Sciatic nerve (tissue), 2 donors: ENCODE results near the gene MRPS23. TPM values are rescaled to one million over a fixed set of nuclear protein-coding genes. Genes with fewer than 3 reads are reported as not detected.

Experiments used
- ATAC-seq: fragments of 200-7000 bp; cut with Tn5 transposase; one replicate; pipeline ENCODE4 v1.9.1; 2020; ENCODE audit warnings: mild to moderate bottlenecking, moderate library complexity
- DNase-seq: peaks from one replicate; pipeline ENCODE4 v3.0.0-alpha.2; 2020; ENCODE audit warnings: low spot score
- intact Hi-C: fragments of 100-400 bp; cut with DNase I; formaldehyde crosslinking; loops from one replicate; pipeline ENCODE4 v1.14.2; 2022
- total RNA-seq: library from RNA; stranded (reverse); fragmentation: NEBNext Ultra II Directional; extraction: Animal tissue kit (Norgen Biotek cat#: 25700); gene quantifications from one replicate; pipeline ENCODE4 v1.2.1, GENCODE V29; 2021
- donor health status: DM: no; HTN: no; CAD: no.
- donor health status: DM: no; HTN: no; CAD: no.

The MRPS23 gene
- total RNA-seq, 1 donor from 2014 or later = 27.1 TPM

DNA sequence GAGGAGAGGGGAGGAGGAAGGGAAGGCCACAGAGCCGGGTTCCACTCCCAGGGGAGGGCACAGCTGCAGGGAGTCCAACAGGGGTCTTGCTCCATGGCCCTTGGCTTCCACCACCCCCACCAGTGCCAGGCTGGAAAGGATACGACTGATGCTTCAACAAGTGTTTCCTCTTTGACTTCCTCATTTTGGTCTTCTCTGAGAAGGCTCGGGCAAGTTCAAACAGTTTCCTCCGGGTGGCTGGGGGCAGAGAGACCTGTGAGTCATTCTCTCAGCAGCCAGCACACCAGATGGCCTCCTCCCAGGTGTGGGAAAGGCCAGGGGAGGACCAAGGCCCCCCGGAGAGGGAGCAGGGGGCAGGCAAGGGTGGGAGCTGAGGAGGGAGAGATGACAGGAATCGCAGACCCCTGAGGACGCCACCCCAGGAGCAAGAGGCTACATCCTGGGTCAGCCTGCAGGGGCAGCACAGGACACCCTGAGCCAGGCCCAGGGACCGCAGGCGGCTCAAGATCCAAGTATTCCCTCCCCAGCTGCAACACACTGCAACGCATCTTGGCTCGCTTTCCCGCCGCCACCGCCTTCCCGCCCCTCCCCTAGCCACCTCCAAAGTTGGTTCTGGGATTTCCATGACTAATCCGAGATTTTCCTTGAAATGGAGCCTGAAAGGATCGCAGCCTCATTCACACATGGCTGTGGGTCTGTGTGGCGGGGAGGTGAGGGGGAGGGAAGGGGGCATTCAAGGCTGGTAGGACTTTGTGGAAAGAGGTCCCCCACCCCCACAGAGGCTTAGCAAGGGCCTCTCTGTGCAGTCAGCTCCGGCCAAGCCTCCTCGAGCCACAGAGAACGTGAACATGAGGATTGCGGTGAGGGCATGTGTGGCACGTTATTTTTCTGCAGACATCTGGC is 18.4 kb upstream of the MRPS23 start:
- ATAC-seq (peak; percentile 90), DNase-seq (peak; percentile 85)
- intact Hi-C loops = loop anchor here (10.0 kb wide), 1 partner anchor 217 kb away; the partner anchor contains the start of gene DYNLL2

DNA sequence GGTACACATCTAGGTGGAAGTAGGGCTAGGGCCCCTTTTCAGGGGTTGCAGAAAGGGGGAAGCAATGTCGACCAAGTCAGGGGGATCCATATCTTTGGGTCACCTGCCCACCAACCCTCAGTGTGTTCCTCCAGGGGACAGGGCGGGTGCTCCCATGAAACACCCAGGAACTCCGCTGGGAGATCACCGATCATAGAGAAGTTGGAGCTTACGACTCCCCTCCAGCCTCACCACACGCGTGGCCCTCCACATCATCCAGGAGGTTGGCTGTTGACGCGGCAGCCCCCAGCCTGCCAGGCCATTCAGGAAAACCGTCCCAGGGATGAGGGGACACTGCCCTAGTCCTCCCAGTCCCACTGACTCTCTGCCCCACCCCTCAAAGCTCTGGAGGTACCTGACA is 17.3 kb upstream of the MRPS23 start:
- intact Hi-C loops = loop anchor here (10.0 kb wide), 1 partner anchor 218 kb away; the partner anchor contains the start of gene DYNLL2
- ATAC-seq = no peak
- DNase-seq = no peak

DNA sequence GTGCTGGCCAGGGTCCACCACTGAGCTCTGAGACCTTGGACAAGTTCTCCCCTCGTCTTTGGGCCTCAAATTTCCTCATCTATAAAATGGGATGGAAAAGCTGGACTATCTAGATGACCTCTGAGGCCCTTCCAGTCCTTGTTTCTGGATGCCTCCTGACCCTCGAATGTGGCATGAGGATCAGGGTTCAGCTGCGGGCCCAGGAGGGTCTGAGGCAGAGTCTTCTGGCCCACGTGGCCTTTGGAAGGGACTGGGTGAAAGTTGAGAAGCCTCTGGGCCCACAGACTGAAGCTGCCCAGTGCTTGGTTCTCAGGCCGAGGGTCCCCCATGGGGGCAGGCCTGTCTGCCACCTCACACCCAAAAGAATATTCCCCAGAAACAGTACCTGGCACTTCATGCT is 16.9 kb upstream of the MRPS23 start:
- DNase-seq = no peak
- ATAC-seq = no peak
- intact Hi-C loops = loop anchor here (10.0 kb wide), 1 partner anchor 218 kb away; the partner anchor contains the start of gene DYNLL2

DNA sequence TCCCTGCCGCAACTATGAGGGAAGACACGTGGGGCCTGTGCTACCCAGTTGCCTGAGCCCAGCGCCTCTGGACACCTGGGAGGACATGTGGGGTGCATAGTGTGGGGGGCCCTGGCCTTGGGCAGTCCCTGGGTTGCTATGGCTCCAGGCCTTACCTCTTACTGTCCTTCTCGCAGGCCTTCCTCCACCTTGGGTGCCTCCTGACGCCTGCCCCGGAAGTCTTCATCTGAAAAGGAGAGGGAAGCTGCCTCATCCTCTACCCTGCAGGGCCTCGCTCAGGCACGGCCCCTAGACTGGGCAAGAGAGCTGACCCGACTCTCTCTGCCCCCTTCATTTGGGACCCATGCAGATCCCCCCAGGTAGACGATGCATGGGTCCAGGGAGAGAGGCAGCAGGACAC is 16.5 kb upstream of the MRPS23 start:
- DNase-seq (no peak), ATAC-seq (no peak)
- intact Hi-C loops = loop anchor here (10.0 kb wide), 1 partner anchor 218 kb away; the partner anchor contains the start of gene DYNLL2

DNA sequence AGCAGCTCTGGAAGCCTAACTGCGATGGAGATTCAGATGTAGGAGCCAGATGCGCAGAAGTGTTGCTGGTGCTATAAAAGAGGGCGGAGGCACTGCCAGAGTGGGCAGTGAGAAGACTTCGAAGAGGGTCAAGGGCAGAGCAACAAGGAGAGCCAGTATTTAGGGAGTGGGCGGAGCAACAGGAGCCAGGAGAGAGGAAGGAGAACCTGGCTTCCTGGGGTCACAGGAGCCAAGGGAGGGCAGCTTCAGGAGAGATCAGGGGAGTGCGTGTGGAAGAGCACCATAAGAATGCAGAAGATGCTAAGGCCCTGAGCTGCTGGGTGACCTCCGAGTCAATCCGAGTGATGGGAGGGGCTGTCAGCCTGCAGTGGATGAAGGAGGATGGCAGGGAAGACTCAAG is 14.4 kb upstream of the MRPS23 start:
- intact Hi-C loops = loop anchor here (10.0 kb wide), 1 partner anchor 221 kb away; the partner anchor contains the start of gene DYNLL2
- ATAC-seq (no peak), DNase-seq (no peak)

DNA sequence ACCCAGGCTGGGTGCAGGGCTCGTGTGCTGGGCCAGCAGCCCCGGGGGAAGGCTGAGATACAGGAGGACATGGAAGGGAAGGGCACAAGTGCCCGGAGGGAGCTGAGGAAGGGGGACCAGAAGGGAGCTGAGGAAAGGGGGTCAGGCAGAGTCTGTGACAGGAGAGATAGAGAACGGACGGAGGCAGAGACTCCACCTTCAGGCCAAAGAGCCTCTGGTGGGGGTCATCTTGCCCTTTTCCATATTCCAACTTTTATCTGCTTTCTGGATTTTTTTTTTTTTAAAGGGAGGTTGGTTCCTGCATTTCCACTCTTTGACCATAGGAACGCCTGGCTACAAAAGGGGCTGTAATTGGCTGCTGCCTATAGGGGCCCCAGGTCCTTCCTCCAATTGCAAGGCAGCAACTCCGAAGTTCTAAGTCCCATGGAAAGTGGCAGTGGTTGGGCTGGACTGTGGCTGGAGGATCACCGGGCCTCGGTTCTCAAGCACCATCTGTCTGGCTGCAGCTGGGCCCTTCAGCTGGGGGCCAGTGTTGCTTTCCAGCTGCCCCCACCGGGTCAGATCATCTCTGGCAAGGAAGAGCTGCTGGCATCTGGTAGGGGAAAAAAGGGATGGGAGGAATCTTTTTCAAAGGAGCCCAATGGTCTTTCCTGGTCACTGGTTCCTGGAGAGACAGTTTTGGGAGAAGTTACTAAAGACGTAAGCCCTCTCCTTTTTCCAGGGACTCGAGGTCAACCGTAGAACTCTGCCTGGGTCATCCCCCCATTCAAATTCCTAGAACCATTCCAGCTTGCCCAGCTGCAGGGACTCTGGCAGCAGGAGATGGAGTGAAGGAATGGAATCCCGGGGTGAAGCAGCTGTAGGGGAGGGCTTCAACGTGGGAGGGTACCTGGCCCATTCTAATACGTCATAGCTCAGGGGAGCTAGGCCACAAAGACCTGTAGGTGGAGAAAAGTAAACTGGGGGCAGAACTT is 13.1 kb upstream of the MRPS23 start:
- DNase-seq (no peak), ATAC-seq (no peak)
- intact Hi-C loops = loop anchor here (10.0 kb wide), 1 partner anchor 222 kb away; the partner anchor contains the start of gene DYNLL2

DNA sequence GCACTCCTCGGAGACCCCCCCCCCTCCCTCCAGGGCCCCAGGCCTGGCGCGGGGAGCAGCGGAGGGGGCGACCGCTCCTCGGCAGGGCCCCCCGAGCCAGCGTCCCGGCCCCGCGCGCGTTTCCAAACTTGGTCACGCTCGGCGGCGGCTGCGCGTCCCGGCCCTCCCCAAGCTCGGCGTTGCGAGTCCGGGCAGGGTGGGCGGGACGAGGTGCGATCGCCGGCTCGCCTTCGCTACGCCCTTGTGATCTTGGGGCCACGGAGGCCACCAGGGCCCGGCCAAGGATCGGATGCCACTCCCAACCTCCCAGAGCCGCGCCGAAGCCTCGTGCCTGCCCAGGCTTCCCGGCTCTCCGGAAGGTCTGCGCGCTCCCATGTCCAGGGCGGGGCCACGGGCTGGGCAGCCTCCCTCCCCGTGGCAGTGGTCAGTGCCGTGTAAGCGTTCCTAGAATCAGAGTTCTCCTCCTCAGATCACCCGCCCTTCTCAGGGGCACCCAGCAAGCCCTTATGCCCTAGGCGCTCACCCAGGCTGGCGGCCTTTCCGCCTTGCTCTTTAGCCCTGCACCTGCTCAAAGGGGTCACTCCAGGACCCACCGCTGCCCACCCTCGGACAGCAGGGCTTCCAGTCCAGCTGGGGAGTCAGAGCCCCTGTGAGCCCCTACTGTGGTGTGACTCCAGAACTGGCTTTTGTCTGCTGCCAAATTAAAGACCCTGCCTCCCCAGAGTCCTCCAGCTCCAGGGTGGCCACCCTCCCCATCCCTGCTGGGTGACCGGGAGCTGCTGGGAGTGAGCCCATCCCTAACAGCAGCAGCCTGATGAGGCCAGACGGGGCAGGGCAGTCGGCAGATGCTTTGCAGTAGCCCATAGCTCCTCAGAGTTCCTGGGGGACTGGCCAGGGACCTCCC is 12.2 kb upstream of the MRPS23 start:
- DNase-seq = peak; percentile 83
- intact Hi-C loops = loop anchor here (10.0 kb wide), 1 partner anchor 223 kb away; the partner anchor contains the start of gene DYNLL2
- peak; percentile 84 for ATAC-seq

DNA sequence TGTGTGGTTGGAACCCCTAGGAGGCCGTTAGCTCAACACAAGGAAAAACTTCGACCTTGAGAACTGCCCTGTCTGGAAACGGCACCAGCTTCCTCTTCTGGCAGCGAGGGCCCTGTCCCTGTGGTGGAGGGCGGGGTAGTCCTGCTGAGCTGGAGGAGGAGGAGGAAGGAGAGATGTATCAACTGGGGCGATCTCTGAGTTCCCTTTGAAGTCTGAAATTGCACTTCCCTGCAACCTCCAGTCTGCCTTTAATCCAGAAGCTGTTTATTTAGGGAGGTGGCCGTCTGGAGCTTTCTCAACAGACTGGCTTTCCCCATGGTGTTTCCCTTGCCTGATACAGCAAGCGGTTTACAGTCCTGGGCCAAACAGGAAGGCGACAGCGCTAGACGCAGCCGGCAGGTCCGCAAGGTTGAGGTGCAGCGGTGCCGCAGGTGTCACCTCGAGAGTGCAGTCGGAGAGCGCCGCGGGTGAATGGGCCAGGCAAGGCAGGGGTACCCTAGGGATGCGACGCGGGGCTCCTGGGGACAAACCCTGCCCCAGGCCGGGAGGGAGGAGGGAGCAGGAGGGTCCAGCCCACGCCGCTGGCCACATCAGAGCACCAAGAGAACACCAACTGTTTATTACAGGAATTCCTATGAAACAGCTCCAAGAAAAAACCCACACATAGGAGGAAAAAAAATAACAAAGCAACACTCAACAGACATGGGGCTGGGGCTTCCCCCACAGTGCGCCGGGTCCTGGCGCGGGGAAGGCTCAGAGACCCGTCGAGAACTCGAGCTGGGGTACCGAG is 11.4 kb upstream of the MRPS23 start:
- intact Hi-C loops = loop anchor here (10.0 kb wide), 1 partner anchor 224 kb away; the partner anchor contains the start of gene DYNLL2
- DNase-seq = no peak
- peak; percentile 56 for ATAC-seq

DNA sequence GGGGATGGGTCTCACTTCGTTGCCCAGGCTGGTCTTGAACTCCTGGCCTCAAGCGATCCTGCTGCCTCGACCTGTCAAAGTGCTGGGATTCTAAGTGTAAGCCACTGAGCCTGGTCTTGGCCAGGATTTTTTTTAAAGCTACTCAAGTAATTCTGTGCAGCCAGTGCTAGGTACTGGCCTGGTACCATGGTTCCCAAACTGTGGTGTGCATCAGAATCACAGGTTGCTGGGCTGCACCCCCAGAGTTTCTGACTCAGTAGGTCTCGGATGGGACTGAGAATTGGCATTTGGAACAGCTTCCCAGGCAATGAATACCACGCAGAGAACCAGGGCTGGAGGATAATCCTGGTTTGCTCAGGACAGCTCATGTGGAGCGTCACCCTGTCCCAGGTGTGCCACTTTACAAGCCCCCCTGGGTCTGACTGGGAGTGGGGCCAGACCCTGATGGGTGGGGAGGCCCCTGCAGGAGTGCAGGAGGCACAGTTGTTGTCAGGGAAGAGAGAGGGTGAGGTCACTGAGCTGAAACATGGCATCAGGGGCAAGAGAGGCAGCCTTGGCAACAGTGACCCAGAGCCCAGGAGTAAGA is 10.7 kb upstream of the MRPS23 start:
- intact Hi-C loops = loop anchor here (10.0 kb wide), 1 partner anchor 224 kb away; the partner anchor contains the start of gene DYNLL2
- ATAC-seq = no peak
- no peak for DNase-seq

DNA sequence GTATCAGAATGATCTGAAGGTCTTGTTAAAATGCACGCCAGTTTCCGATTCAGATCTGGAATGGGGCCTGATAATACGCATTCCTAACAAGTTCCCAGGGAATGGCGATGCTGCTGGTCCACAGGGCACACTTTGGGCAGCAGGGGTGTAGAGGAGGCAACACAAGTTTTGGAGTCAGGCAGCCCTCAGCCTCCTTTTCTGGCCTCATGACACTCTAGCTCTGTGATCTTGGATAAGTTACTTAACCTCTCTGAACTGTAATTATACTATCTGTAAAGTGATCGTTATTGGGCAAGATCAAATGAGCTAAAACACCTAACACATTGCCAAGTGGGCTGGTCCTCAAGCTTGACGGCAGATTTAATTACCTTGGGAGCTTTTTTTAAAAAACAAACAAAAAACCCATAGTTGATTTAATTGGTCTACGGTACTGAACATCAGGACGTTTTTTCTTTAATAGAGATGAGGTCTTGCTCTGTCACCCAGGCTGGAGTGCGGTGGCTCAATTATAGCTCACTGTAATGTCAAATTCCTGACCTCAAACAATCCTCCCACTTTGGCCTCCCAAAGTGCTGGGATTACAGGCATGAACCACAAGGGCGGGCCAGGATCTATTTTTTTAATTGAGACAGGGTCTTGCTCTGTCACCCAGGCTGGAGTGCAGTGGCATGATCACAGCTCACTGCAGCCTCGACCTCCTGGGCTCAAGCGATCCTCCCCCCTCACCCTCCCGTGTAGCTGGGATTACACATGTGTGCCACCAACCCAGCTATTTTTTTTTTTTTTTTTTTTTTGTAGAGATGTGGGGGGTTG is 10.0 kb upstream of the MRPS23 start:
- DNase-seq (no peak), ATAC-seq (no peak)
- intact Hi-C loops = loop anchor here (5.0 to 10.0 kb wide), 3 partner anchors 132 to 255 kb away; partner anchors contain the start of gene DYNLL2

DNA sequence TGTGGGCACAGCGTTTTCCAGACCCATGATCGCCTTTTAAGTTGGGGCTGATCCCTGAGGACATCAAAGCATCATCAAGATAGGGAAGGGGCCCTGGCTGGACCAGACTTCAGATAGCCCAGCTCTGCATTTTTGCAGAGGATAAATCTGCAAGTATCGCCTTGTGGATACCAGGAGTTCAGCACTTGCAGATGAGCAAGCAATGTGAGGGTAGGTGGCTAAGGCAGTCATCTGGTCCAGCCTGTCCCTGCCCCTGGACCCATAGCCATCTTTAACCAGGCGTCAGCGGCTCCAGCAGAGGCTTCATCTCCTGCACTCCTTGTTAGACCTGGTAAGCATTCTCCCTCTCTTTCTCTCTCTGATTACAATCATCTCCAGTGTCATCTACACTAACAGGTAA is 9.0 kb upstream of the MRPS23 start:
- no peak for ATAC-seq
- DNase-seq = no peak
- intact Hi-C loops = loop anchor here (5.0 to 10.0 kb wide), 2 partner anchors 133 to 256 kb away; no protein-coding TSS in a partner anchor

DNA sequence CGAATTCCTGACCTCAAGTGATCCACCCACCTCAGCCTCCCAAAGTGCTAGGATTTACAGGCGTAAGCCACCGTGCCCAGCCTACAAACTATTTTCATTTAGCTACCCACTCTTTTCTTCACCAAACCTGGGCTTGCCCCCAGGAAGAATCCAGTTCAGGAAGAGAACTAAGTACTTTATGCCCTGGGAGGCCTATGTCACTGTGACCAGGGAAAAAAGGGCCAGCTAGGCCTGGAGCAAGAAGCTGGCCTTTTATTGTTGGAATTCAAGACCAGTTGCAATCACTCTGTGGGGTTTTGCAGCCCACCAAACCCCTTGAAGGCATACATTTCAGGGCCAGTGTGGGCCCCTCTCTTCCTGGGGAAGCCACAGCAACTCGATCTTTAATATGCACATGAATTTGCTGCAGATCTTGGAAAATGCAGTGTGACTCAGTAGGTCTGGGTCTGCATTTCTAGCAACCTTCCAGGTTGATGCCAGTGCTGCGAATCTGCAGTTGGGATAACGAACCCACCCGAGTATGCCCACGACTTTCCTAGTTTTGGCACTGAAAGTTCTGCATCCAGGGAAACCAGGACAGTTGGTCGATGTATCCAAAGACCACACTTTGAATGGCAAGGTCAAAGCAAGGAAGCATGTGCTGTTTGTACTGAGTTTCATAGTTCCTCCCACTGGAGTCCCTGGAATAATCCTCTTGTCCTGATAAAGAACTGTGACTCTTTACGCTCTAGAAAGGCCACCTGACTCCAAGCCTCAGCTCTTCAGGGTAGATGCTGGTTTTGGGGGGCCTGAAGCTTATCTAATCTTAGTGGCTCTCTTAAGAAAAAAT is 7.2 kb upstream of the MRPS23 start:
- DNase-seq = no peak
- intact Hi-C loops = loop anchor here (5.0 to 10.0 kb wide), 2 partner anchors 135 to 258 kb away; no protein-coding TSS in a partner anchor
- ATAC-seq = no peak

DNA sequence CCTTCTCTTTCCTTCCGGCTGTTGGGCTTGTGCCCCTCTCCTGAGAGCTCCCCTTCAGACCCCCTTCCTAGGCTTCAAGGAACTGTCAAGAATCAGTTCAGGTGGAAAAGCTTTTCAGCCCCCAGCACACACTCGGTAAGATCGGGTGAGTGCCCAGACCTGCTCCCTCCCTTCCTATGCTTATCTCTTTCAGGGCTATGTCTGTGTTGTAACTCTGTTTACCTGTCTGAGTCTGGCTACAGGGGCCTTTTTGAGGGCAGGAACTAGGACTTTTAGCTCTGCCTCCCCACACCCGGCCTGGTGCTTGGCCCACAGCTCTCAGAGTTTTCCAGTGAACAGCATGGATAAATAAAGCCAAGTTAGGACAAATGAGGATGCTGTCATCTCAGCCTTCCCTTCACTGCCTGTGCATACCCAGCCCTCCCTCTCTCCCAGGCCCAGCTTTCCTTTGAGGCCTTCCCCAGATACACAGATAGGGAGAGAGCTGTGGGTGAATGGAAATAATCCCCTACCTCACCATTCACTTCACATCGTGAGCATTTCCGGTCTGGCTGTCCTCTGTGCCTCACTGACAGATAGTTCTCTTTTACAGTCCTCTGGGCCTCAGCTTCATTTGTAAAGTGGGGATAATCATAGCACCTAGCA is 5.7 kb upstream of the MRPS23 start:
- ATAC-seq (no peak), DNase-seq (no peak)
- intact Hi-C loops = loop anchor here (5.0 to 10.0 kb wide), 2 partner anchors 137 to 259 kb away; no protein-coding TSS in a partner anchor

DNA sequence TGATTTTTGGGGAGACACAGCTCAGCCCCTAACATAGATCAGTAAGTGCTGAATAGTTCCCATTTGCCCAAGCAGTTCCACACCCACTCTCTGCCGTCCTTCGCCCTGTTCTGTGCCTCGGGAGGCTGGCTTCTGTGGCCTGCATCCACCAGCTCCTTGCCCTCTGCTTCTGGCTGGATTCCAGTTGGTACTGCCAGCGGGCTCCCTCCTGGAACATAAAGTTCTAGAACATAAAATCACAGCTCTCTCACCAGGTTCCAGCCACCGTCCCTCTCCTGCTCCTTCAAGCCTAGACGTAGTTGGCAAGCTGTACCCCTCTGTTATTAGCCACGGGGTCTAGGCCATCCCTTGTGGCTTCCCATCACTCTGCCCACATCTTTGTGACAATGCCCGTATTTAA is 3.9 kb upstream of the MRPS23 start:
- DNase-seq = no peak
- no peak for ATAC-seq

More for the DNA sequence above, 3.9 kb upstream of the MRPS23 start:
- intact Hi-C loops = loop anchor here (10.0 kb wide), 1 partner anchor 261 kb away; no protein-coding TSS in a partner anchor
